ENCODE results near the gene EPB42.
"Not testable (repeated sequence)": the region's sequence is repeated elsewhere in the genome, so short reads cannot be mapped to it uniquely, and the experiment has no call there.

The EPB42 gene

DNA sequence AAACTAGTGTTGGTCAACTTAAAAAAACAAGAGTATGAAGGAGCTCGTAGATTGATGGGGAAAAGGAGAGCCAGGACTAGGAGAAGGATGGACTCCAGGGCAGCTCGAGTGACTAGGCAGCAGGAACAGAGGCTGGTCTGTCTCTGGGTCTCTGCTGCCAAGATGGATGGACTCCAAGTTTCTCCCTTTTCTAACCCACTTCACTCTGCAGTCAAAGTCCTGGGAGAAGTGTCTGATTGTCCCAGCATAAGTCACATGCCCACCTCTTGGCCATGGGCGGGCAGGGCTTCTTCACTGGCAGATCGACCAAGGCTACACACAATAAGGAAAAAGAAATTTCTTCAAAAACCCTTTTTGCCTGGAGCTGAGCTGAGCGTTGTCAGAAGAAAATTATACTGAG lies 9.2 kb upstream of the EPB42 start:
- TF ChIP-seq TAF1 (IDR thresholded peaks at IDR 0.05; ENCODE audit: low read depth, low read length) (no peak), PAX5 (IDR thresholded peaks at IDR 0.05; ENCODE audit: insufficient read depth, low read length, severe bottlenecking) (no peak), POLR2AphosphoS5 (IDR thresholded peaks at IDR 0.05; ENCODE audit: low read depth, low read length) (no peak), POU2F2 (IDR thresholded peaks at IDR 0.05; ENCODE audit: low read depth, low read length) (no peak), SPI1 (IDR thresholded peaks at IDR 0.05; ENCODE audit: low read depth, low read length) (no peak), POLR2A (IDR thresholded peaks at IDR 0.05; ENCODE audit: low read depth, low read length) (no peak)
- FAIRE-seq (no peak), DNase-seq (ENCODE audit: insufficient read length, low spot score) (no peak)

DNA sequence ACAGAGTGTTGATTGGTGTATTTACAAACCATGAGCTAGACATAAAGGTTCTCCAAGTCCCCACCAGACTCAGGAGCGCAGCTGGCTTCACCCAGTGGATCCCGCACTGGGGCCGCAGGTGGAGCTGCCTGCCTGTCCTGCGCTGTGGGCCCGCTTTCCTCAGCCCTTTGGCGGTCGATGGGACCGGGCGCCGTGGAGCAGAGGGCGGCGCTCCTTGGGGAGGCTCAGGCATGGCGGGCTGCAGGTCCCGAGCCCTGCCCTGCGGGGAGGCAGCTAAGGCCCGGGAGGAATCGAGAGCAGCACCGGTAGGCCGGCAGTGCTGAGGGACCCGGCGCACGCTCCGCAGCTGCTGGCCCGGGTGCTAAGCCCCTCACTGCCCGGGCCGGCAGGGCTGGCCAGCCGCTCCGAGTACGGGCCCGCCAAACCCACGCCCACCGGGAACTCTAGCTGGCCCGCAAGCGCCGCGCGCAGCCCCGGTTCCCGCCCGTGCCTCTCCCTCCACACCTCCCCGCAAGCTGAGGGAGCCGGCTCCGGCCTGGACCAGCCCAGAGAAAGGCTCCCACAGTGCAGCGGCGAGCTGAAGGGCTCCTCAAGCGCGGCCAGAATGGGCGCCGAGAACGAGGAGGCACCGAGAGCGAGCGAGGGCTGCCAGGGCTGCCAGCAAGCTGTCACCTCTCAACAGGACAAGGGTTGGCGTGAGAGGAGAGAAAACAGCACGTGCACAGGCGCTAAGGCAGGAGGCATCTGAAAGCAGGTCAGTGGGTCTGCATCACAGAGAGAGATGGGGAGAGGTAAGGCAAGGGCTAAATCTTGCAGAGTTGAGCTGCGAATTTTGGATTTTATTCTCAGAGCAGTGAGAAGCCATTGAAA lies 5.9 kb upstream of the EPB42 start:
- DNase-seq (ENCODE audit: insufficient read length, low spot score) (no peak), FAIRE-seq (no peak)

DNA sequence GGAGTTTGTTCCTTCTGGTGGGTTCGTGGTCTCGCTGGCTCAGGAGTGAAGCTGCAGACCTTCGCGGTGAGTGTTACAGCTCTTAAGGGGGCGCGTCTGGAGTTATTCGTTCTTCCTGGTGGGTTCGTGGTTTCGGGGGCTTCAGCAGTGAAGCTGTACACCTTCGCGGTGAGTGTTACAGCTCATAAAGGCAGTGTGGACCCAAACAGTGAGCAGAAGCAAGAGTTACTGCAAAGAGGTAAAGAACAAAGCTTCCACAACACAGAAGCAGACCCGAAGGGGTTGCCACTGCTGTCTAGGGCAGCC lies 5.1 kb upstream of the EPB42 start:
- DNase-seq (ENCODE audit: insufficient read length, low spot score); FAIRE-seq: not testable (repeated sequence)

More for the DNA sequence above, 5.9 kb upstream of the EPB42 start:
- TF ChIP-seq SPI1 (IDR thresholded peaks at IDR 0.05; ENCODE audit: low read depth, low read length) (no peak), POLR2A (IDR thresholded peaks at IDR 0.05; ENCODE audit: low read depth, low read length) (no peak), POU2F2 (IDR thresholded peaks at IDR 0.05; ENCODE audit: low read depth, low read length) (no peak), POLR2AphosphoS5 (IDR thresholded peaks at IDR 0.05; ENCODE audit: low read depth, low read length) (no peak), TAF1 (IDR thresholded peaks at IDR 0.05; ENCODE audit: low read depth, low read length) (no peak), PAX5 (IDR thresholded peaks at IDR 0.05; ENCODE audit: insufficient read depth, low read length, severe bottlenecking) (no peak)

DNA sequence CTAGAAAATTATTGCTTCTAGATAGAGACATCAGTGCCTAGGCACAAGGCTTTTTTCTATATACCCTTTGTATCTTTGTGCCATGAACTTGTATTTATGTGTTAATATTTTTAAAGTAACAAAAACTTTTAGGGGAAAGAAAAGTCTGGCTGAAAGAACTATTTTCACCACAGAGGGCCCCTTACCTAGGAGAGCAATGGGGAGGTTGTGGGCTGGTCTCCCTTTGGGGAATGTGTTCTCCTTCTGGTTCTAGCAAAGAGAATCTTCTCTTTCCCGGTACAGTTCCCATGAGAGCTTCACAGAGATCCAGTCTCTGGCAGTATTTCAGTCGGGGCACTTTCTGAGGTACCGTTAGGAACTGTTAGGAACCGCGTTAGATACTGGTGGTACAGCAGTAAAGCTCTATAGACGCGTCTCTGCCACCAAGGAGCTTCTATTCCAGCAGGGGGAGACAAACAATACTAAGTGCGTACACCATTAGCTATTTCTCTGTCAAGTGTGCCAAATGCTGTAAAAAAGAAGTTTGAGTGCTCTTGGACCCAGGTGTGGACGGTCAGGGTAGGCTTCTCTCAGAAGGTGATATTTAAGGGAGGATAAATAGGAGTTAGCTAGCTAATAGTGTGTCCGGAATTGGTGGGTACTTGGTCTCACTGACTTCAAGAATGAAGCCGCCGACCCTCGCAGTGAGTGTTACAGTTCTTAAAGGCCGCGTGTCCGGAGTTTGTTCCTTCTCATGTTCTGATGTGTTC lies 4.6 kb upstream of the EPB42 start:
- DNase-seq (ENCODE audit: insufficient read length, low spot score) (peak; percentile 63), FAIRE-seq (peak; percentile 93)
- TF ChIP-seq SPI1 (IDR thresholded peaks at IDR 0.05; ENCODE audit: low read depth, low read length) (no peak), TAF1 (IDR thresholded peaks at IDR 0.05; ENCODE audit: low read depth, low read length) (no peak), PAX5 (IDR thresholded peaks at IDR 0.05; ENCODE audit: insufficient read depth, low read length, severe bottlenecking) (no peak), POU2F2 (IDR thresholded peaks at IDR 0.05; ENCODE audit: low read depth, low read length) (no peak), POLR2AphosphoS5 (IDR thresholded peaks at IDR 0.05; ENCODE audit: low read depth, low read length) (no peak), POLR2A (IDR thresholded peaks at IDR 0.05; ENCODE audit: low read depth, low read length) (no peak)

DNA sequence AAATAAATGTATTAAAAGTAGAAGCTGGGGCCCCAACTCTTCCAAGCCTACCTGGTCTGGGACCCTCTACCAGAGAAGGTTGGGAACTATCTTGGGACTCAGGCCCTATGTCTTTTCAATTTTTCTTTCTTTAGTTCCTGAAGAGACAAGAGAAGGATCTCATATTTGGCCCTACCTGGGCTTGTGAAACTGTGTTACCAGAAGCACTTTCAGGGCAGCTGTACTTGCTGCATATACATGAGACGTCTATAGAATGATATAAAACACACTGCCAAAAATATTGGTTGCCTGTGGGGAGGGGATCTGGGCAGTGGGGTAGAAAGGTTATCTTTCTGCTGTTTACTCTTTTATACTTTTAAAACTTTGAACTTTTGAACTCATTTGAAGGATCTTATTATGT lies 604 bp upstream of the EPB42 start:
- FAIRE-seq, result no peak
- DNase-seq (ENCODE audit: insufficient read length, low spot score), result no peak
- TF ChIP-seq SPI1 (IDR thresholded peaks at IDR 0.05; ENCODE audit: low read depth, low read length) (no peak), TAF1 (IDR thresholded peaks at IDR 0.05; ENCODE audit: low read depth, low read length) (no peak), POLR2A (IDR thresholded peaks at IDR 0.05; ENCODE audit: low read depth, low read length) (no peak), PAX5 (IDR thresholded peaks at IDR 0.05; ENCODE audit: insufficient read depth, low read length, severe bottlenecking) (no peak), POU2F2 (IDR thresholded peaks at IDR 0.05; ENCODE audit: low read depth, low read length) (no peak)

DNA sequence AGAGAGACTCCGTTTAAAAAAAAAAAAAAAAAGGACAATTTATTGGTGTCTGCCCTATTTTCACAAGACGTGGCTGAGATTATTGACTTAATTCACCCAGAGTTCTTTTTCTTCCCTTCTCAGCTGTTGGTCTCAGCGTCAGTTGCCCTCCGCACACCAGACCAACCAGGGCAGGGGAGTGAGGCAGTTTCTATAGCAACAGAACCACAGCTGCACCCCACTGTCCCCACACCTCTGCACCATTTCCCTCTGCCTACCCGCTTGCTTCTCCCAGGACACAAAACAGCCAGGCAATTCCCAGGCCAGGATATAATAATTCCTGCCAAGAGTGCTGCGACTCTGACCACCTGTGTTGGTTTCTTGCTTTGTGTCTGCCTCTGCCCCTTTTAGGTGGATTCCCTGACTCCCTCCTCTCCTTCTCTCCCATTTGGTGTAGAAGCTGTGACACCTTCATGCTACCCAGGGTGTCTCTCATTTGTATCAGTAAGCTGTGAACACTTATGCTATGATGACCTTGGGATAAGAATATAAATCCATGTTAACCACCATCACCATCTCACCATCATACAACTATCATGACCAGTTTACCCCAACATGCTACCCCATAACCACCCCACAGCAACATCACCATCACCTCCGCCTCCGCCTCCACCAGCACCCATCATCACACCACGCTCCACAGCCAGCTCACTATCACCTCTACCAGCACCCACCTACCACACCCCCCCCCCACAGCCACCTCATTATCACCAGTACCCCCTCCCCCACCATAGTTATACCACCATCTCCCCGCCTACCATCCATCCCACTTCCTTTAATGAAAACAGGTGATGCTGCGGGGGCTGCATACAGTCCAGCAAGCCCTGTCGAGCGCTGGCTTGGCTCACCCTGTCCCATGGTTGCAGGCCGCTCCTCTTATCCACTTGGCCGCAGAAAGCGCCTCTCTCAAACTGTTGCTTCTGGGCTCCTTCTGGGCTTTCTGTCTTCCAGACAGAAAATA lies 589 bp downstream of the EPB42 start:
- DNase-seq (ENCODE audit: insufficient read length, low spot score) (no peak), FAIRE-seq (no peak)
- TF ChIP-seq POU2F2 (IDR thresholded peaks at IDR 0.05; ENCODE audit: low read depth, low read length), result no peak
- TF ChIP-seq SPI1 (IDR thresholded peaks at IDR 0.05; ENCODE audit: low read depth, low read length), result no peak
- no peak for TF ChIP-seq POLR2A (IDR thresholded peaks at IDR 0.05; ENCODE audit: low read depth, low read length)
- no peak for TF ChIP-seq PAX5 (IDR thresholded peaks at IDR 0.05; ENCODE audit: insufficient read depth, low read length, severe bottlenecking)
- TF ChIP-seq POLR2AphosphoS5 (IDR thresholded peaks at IDR 0.05; ENCODE audit: low read depth, low read length), result no peak
- TF ChIP-seq TAF1 (IDR thresholded peaks at IDR 0.05; ENCODE audit: low read depth, low read length), result no peak

DNA sequence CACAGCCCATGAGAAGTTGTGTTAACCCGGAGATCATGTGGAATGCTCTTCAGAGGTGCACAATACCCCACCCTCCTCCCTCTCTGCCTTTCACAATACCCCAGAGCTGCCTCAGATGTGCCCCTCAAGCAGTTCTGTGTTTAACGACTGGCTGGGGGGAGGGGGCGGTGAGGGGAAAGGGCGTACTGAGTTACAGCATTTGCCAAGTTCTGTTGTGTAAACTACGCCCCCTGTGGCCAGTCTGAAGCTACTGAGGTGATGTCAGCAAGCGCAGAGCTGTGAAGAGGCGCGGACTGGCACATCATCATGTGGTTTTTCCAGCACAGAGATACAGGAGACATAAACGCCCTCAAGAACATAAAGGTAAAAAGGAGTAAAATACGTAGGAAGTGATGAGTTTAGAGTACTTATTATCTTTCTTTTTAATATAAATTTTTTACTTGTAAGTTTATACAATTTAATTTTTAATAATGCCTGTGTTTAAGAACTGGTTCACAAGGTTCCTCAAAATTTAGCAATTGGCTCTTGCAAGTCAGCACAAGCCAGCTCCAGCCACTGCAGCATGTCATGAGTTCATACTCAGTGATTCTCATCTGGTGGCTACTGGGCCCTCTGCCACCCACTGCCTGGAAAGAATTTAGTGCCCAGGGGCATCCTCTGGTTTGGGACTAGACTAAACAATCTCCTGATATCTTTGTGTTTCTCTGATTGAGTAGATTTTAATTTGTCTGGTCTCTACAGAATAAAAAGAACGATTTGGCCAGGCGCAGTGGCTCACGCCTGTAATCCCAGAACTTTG lies 1.7 kb downstream of the EPB42 start:
- TF ChIP-seq POLR2A (IDR thresholded peaks at IDR 0.05; ENCODE audit: low read depth, low read length) (no peak), SPI1 (IDR thresholded peaks at IDR 0.05; ENCODE audit: low read depth, low read length) (no peak), POLR2AphosphoS5 (IDR thresholded peaks at IDR 0.05; ENCODE audit: low read depth, low read length) (no peak), PAX5 (IDR thresholded peaks at IDR 0.05; ENCODE audit: insufficient read depth, low read length, severe bottlenecking) (no peak), TAF1 (IDR thresholded peaks at IDR 0.05; ENCODE audit: low read depth, low read length) (no peak), POU2F2 (IDR thresholded peaks at IDR 0.05; ENCODE audit: low read depth, low read length) (no peak)
- no peak for FAIRE-seq
- DNase-seq (ENCODE audit: insufficient read length, low spot score), result no peak

DNA sequence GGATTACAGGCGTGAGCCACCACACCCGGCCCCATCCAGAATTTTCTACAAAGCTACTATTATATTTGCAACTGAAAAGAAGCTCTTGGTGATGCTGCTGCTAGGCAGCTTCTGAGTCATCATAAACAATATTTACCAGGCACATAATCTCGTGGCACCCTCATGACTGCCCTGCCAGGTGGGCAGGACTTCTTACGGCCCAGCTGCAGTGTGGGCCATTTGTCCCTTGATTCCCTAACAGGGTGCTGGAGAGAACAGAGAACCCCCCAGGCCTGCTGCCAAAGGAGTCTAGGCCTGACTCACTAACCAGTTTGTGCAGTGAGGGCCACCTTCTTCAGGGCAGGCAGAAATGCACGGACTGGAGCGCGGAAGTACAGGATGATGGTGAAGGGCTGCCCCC lies 4.9 kb downstream of the EPB42 start:
- TF ChIP-seq POU2F2 (IDR thresholded peaks at IDR 0.05; ENCODE audit: low read depth, low read length) (no peak), POLR2AphosphoS5 (IDR thresholded peaks at IDR 0.05; ENCODE audit: low read depth, low read length) (no peak), TAF1 (IDR thresholded peaks at IDR 0.05; ENCODE audit: low read depth, low read length) (no peak), SPI1 (IDR thresholded peaks at IDR 0.05; ENCODE audit: low read depth, low read length) (no peak), PAX5 (IDR thresholded peaks at IDR 0.05; ENCODE audit: insufficient read depth, low read length, severe bottlenecking) (no peak), POLR2A (IDR thresholded peaks at IDR 0.05; ENCODE audit: low read depth, low read length) (no peak)
- no peak for DNase-seq (ENCODE audit: insufficient read length, low spot score)
- no peak for FAIRE-seq

Measured in GM12891 (cell line).